ENCODE data around the gene ZNF628.

DNA sequence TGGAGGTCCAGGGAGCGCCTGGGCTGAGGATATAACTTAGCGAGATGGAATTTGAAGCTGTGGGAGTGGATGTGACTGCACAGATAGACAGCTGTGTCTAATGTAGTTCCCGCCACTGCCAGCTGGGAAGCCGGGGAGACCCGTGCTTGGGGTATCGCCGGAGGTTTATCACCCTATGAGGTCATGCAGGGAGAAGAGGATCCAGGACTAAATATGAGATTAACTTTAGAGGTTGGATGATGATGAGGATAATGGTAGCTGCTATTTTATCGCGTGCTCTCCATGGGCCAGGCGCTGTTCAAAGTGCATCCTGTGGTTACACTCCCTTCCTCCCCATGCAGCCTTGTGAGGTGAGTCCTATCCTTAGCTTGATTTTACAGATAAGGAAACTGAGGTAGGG is 31.7 kb downstream of the ZNF628 start:
- TF ChIP-seq, protein P1, sequence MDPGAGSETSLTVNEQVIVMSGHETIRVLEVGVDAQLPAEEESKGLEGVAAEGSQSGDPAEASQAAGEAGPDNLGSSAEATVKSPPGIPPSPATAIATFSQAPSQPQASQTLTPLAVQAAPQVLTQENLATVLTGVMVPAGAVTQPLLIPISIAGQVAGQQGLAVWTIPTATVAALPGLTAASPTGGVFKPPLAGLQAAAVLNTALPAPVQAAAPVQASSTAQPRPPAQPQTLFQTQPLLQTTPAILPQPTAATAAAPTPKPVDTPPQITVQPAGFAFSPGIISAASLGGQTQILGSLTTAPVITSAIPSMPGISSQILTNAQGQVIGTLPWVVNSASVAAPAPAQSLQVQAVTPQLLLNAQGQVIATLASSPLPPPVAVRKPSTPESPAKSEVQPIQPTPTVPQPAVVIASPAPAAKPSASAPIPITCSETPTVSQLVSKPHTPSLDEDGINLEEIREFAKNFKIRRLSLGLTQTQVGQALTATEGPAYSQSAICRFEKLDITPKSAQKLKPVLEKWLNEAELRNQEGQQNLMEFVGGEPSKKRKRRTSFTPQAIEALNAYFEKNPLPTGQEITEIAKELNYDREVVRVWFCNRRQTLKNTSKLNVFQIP (CRISPR knock-in tag; IDR thresholded peaks at IDR 0.05; ENCODE audit: borderline replicate concordance, low read depth), result no peak
- TF ChIP-seq, protein P2, sequence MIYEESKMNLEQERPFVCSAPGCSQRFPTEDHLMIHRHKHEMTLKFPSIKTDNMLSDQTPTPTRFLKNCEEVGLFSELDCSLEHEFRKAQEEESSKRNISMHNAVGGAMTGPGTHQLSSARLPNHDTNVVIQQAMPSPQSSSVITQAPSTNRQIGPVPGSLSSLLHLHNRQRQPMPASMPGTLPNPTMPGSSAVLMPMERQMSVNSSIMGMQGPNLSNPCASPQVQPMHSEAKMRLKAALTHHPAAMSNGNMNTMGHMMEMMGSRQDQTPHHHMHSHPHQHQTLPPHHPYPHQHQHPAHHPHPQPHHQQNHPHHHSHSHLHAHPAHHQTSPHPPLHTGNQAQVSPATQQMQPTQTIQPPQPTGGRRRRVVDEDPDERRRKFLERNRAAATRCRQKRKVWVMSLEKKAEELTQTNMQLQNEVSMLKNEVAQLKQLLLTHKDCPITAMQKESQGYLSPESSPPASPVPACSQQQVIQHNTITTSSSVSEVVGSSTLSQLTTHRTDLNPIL (CRISPR knock-in tag; IDR thresholded peaks at IDR 0.05; ENCODE audit: low read depth), result no peak
- TF ChIP-seq, protein P3, sequence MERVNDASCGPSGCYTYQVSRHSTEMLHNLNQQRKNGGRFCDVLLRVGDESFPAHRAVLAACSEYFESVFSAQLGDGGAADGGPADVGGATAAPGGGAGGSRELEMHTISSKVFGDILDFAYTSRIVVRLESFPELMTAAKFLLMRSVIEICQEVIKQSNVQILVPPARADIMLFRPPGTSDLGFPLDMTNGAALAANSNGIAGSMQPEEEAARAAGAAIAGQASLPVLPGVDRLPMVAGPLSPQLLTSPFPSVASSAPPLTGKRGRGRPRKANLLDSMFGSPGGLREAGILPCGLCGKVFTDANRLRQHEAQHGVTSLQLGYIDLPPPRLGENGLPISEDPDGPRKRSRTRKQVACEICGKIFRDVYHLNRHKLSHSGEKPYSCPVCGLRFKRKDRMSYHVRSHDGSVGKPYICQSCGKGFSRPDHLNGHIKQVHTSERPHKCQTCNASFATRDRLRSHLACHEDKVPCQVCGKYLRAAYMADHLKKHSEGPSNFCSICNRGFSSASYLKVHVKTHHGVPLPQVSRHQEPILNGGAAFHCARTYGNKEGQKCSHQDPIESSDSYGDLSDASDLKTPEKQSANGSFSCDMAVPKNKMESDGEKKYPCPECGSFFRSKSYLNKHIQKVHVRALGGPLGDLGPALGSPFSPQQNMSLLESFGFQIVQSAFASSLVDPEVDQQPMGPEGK (CRISPR knock-in tag; IDR thresholded peaks at IDR 0.05; ENCODE audit: borderline replicate concordance), result no peak
- no peak for TF ChIP-seq OSR1 (CRISPR knock-in tag; IDR thresholded peaks at IDR 0.05)
- no peak for TF ChIP-seq ZNF8 (CRISPR knock-in tag; IDR thresholded peaks at IDR 0.05)

Measured in SK-N-SH treated with all-trans-retinoic acid at 6 μM for 48 hours (cell line).